SU-DHL-6 (cell line): ENCODE results near the gene VDR.

Experiments used
- EZH2phosphoT487 ChIP-seq: fragments of 200-600 bp; sonication (generic), shearing (Covaris generic); conservative IDR thresholded peaks from 2 replicates; pipeline ENCODE4 v1.6.1; 2018; ENCODE audit warnings: mild to moderate bottlenecking, antibody characterized with exemption, low read length, moderate library complexity, mixed read lengths
- TF ChIP-seq, protein P1 (sequence below): fragments of 200-600 bp; sonication (generic); IDR thresholded peaks from one replicate; pipeline ENCODE4 v1.5.1; 2017; ENCODE audit warnings: antibody characterized with exemption, mild to moderate bottlenecking, low read length, moderate library complexity; ENCODE audit not compliant: insufficient read depth, poor library complexity, severe bottlenecking

DNA sequence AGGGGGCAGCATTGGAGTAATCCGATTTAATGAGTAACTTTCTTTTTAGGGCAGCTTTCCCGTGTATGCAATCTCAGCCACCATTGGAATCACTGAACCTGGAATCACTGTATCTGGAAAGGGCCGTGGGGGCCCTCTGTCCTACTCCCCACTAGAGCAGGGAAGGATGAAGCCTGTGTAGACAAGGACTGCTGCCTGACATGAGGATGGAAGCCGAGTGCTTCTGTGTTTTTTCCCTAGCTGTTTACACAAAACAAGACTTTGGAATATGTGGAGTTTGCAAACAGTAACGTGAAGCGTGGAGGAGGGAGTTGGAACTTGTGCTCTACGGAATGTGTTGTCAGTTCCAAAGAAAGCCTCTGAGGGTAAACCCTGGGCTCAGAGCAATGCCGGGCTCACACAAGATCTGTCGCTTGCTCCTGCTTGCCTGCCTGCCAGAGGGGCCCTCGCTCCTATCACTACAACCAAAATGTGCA is 52.7 kb downstream of the VDR start:
- TF ChIP-seq, protein P1, sequence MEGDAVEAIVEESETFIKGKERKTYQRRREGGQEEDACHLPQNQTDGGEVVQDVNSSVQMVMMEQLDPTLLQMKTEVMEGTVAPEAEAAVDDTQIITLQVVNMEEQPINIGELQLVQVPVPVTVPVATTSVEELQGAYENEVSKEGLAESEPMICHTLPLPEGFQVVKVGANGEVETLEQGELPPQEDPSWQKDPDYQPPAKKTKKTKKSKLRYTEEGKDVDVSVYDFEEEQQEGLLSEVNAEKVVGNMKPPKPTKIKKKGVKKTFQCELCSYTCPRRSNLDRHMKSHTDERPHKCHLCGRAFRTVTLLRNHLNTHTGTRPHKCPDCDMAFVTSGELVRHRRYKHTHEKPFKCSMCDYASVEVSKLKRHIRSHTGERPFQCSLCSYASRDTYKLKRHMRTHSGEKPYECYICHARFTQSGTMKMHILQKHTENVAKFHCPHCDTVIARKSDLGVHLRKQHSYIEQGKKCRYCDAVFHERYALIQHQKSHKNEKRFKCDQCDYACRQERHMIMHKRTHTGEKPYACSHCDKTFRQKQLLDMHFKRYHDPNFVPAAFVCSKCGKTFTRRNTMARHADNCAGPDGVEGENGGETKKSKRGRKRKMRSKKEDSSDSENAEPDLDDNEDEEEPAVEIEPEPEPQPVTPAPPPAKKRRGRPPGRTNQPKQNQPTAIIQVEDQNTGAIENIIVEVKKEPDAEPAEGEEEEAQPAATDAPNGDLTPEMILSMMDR = no peak
- no peak for TF ChIP-seq EZH2phosphoT487
